ENCODE results near the gene RFX1.

DNA sequence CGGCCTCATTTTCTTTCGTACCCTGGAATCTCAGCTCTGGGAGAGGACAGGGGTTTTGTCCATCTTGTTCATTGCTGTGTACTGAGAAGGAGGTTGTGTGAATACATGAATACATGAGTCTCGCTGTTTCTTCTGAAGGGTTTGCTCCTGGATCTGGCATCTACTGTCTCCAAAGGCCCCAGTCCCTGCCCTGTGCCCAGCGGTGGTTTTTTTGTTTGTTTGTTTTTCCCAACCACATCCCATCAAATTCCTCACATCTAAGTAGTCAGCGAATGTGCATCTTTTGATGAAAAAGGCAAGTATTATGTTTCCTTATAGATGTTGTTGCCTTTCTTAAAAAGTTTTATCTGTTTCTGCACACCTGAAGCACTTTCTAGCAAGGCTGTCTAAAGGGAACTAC, 41.3 kb downstream of the RFX1 start:
- TF ChIP-seq, protein P1, sequence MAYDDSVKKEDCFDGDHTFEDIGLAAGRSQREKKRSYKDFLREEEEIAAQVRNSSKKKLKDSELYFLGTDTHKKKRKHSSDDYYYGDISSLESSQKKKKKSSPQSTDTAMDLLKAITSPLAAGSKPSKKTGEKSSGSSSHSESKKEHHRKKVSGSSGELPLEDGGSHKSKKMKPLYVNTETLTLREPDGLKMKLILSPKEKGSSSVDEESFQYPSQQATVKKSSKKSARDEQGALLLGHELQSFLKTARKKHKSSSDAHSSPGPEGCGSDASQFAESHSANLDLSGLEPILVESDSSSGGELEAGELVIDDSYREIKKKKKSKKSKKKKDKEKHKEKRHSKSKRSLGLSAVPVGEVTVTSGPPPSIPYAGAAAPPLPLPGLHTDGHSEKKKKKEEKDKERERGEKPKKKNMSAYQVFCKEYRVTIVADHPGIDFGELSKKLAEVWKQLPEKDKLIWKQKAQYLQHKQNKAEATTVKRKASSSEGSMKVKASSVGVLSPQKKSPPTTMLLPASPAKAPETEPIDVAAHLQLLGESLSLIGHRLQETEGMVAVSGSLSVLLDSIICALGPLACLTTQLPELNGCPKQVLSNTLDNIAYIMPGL (CRISPR knock-in tag; IDR thresholded peaks at IDR 0.05), result no peak
- TF ChIP-seq CREM (CRISPR knock-in tag; IDR thresholded peaks at IDR 0.05) (no peak), FOXP4 (CRISPR knock-in tag; IDR thresholded peaks at IDR 0.05) (no peak), MAX (CRISPR knock-in tag; IDR thresholded peaks at IDR 0.05) (no peak)
- TF ChIP-seq, protein P2, sequence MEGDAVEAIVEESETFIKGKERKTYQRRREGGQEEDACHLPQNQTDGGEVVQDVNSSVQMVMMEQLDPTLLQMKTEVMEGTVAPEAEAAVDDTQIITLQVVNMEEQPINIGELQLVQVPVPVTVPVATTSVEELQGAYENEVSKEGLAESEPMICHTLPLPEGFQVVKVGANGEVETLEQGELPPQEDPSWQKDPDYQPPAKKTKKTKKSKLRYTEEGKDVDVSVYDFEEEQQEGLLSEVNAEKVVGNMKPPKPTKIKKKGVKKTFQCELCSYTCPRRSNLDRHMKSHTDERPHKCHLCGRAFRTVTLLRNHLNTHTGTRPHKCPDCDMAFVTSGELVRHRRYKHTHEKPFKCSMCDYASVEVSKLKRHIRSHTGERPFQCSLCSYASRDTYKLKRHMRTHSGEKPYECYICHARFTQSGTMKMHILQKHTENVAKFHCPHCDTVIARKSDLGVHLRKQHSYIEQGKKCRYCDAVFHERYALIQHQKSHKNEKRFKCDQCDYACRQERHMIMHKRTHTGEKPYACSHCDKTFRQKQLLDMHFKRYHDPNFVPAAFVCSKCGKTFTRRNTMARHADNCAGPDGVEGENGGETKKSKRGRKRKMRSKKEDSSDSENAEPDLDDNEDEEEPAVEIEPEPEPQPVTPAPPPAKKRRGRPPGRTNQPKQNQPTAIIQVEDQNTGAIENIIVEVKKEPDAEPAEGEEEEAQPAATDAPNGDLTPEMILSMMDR (IDR thresholded peaks at IDR 0.05), result no peak
